H1 (cell line): ENCODE results near the gene ULK2. TPM values are rescaled to one million over a fixed set of nuclear protein-coding genes. Genes with fewer than 3 reads are reported as not detected.

ENCODE experiments used
- CTCF ChIA-PET: fragments of 300-600 bp; sonication (Branson Sonifier 250); formaldehyde crosslinking; loops from one replicate; lab custom pipeline; 2021; ENCODE audit not compliant: partially characterized antibody; lab: Charles Lee
- POLR2A ChIA-PET: fragments of 300-600 bp; sonication (Branson Sonifier 250); formaldehyde crosslinking; loops from one replicate; lab custom pipeline; 2021; ENCODE audit warnings: inconsistent platforms; ENCODE audit not compliant: partially characterized antibody; lab: Charles Lee
- DNase-seq, 2 experiments: peaks; one replicate each; pipeline versions ENCODE4 v3.0.0 to v3.0.0-alpha.2; 2010 to 2022; ENCODE audit warnings: low spot score in 2 of 2, low read depth in 1 of 2, mixed read lengths in 1 of 2
- FAIRE-seq: peaks from 2 replicates; lab custom pipeline; 2011; peaks lifted over from hg19 to GRCh38; lab: Jason Lieb, UNC
- H2AFZ ChIP-seq: 2 replicates; pipeline ENCODE4 v1.8.1; 2012; ENCODE audit warnings: low read length, inconsistent platforms
- H2AK5ac ChIP-seq: 2 replicates; pipeline ENCODE4 v1.6.1; 2013; ENCODE audit warnings: low read depth, low read length
- H2BK120ac ChIP-seq: replicated peaks from 2 replicates; pipeline ENCODE3; 2013; ENCODE audit warnings: low read depth, low read length, inconsistent platforms
- H2BK12ac ChIP-seq: 2 replicates; pipeline ENCODE4 v1.6.1; 2013; ENCODE audit warnings: low read depth, low read length
- H2BK15ac ChIP-seq: 2 replicates; pipeline ENCODE4 v1.6.1; 2013; ENCODE audit warnings: low read length
- H2BK20ac ChIP-seq: 2 replicates; pipeline ENCODE4 v1.6.1; 2013; ENCODE audit warnings: low read length
- H2BK5ac ChIP-seq: 2 replicates; pipeline ENCODE4 v1.6.1; 2013; ENCODE audit warnings: low read depth, low read length
- H3K14ac ChIP-seq: 2 replicates; pipeline ENCODE4 v1.6.1; 2013; ENCODE audit warnings: inconsistent platforms; ENCODE audit not compliant: insufficient read length
- H3K18ac ChIP-seq: 2 replicates; pipeline ENCODE4 v1.6.1; 2013; ENCODE audit warnings: low read length; ENCODE audit errors: extremely low read depth
- H3K23ac ChIP-seq: 2 replicates; pipeline ENCODE4 v1.6.1; 2013; ENCODE audit warnings: inconsistent platforms; ENCODE audit not compliant: insufficient read length
- H3K23me2 ChIP-seq: 2 replicates; pipeline ENCODE4 v1.6.1; 2013; ENCODE audit warnings: low read depth, low read length
- H3K27ac ChIP-seq: 2 replicates; pipeline ENCODE4 v1.6.1; 2011; ENCODE audit warnings: low read depth, low read length, inconsistent platforms
- H3K27me3 ChIP-seq, 4 experiments: replicated peaks in 1 of 4; 1 replicate in 1 of 4; 2 replicates in 3 of 4; pipeline versions ENCODE4 v1.6.1 to v1.8.1; 2011 to 2013; ENCODE audit warnings: low read length in 3 of 4, mild to moderate bottlenecking in 3 of 4, inconsistent platforms in 2 of 4, mixed read lengths in 2 of 4, moderate library complexity in 1 of 4; ENCODE audit not compliant: control insufficient read depth in 3 of 4, insufficient read depth in 3 of 4; ENCODE audit errors: extremely low read depth in 1 of 4
- H3K36me3 ChIP-seq, 4 experiments: 2 replicates each; pipeline versions ENCODE4 v1.6.1 to v1.8.1; 2011 to 2013; ENCODE audit warnings: mild to moderate bottlenecking in 4 of 4, low read length in 3 of 4, moderate library complexity in 2 of 4, control low read depth in 1 of 4, inconsistent platforms in 1 of 4; ENCODE audit not compliant: insufficient read depth in 4 of 4, control insufficient read depth in 2 of 4
- H3K4ac ChIP-seq: replicated peaks from 2 replicates; pipeline ENCODE3; 2013; ENCODE audit warnings: low read length, low read depth, mixed read lengths, inconsistent platforms; ENCODE audit not compliant: insufficient read length
- H3K4me1 ChIP-seq, 4 experiments: replicated peaks in 1 of 4; 1 replicate in 1 of 4; 2 replicates in 3 of 4; pipeline versions ENCODE4 v1.6.1 to v1.8.1; 2011 to 2013; ENCODE audit warnings: low read length in 3 of 4, inconsistent platforms in 2 of 4, mixed read lengths in 1 of 4; ENCODE audit not compliant: insufficient read depth in 4 of 4, control insufficient read depth in 3 of 4
- H3K4me2 ChIP-seq, 2 experiments: 2 replicates each; pipeline versions ENCODE4 v1.6.1 to v1.8.1; 2011 to 2013; ENCODE audit warnings: low read depth in 2 of 2, low read length in 2 of 2, control low read depth in 1 of 2, inconsistent platforms in 1 of 2, mild to moderate bottlenecking in 1 of 2; ENCODE audit not compliant: insufficient read depth in 1 of 2
- H3K4me3 ChIP-seq, 4 experiments: fragments of 200-600, 300-600 bp in 1 of 4; sonication (generic), shearing (Covaris generic), sonication (Bioruptor Twin) in 1 of 4; 2 replicates each; pipeline versions ENCODE4 v1.5.1 to v1.8.1; 2011 to 2016; ENCODE audit warnings: low read length in 4 of 4, low read depth in 3 of 4, control low read depth in 2 of 4, inconsistent platforms in 2 of 4, mild to moderate bottlenecking in 2 of 4, mixed read lengths in 1 of 4, moderate library complexity in 1 of 4; ENCODE audit not compliant: insufficient read depth in 2 of 4; ENCODE audit errors: extremely low read depth in 1 of 4
- H3K56ac ChIP-seq: replicated peaks from 2 replicates; pipeline ENCODE3; 2013; ENCODE audit warnings: low read depth, mild to moderate bottlenecking, mixed read lengths, low read length, inconsistent platforms; ENCODE audit not compliant: insufficient read length
- H3K79me1 ChIP-seq: 2 replicates; pipeline ENCODE4 v1.6.1; 2013; ENCODE audit warnings: low read depth, low read length, control low read depth
- H3K79me2 ChIP-seq, 2 experiments: 2 replicates each; pipeline versions ENCODE4 v1.6.1 to v1.8.1; 2012 to 2013; ENCODE audit warnings: low read length in 2 of 2, mild to moderate bottlenecking in 2 of 2, inconsistent platforms in 1 of 2; ENCODE audit not compliant: insufficient read depth in 2 of 2, control insufficient read depth in 1 of 2
- H3K9ac ChIP-seq, 4 experiments: replicated peaks in 1 of 4; 1 replicate in 1 of 4; 2 replicates in 3 of 4; pipeline versions ENCODE4 v1.6.1 to v1.8.1; 2011 to 2013; ENCODE audit warnings: low read depth in 3 of 4, low read length in 3 of 4, control low read depth in 2 of 4, mild to moderate bottlenecking in 2 of 4, moderate library complexity in 2 of 4, inconsistent platforms in 1 of 4; ENCODE audit errors: extremely low read depth in 1 of 4
- H3K9me3 ChIP-seq, 2 experiments: 2 replicates each; pipeline versions ENCODE4 v1.6.1 to v1.8.1; 2012 to 2013; ENCODE audit warnings: mild to moderate bottlenecking in 2 of 2, moderate library complexity in 2 of 2, control low read depth in 1 of 2, inconsistent platforms in 1 of 2, low read depth in 1 of 2, low read length in 1 of 2, mixed read lengths in 1 of 2; ENCODE audit not compliant: insufficient read depth in 2 of 2
- H4K20me1 ChIP-seq, 2 experiments: replicated peaks in 1 of 2; 2 replicates each; pipeline versions ENCODE3 to v1.8.1; 2011 to 2013; ENCODE audit warnings: inconsistent platforms in 2 of 2, low read length in 2 of 2, mild to moderate bottlenecking in 1 of 2; ENCODE audit not compliant: insufficient read depth in 2 of 2, control insufficient read depth in 1 of 2
- H4K5ac ChIP-seq: 2 replicates; pipeline ENCODE4 v1.6.1; 2013; ENCODE audit warnings: low read length, low read depth, mixed read lengths, inconsistent platforms; ENCODE audit not compliant: insufficient read length
- H4K8ac ChIP-seq: 2 replicates; pipeline ENCODE4 v1.8.0; 2013; ENCODE audit warnings: mild to moderate bottlenecking, moderate library complexity, low read length, inconsistent platforms; ENCODE audit not compliant: insufficient read depth; ENCODE audit errors: extremely low read depth
- H4K91ac ChIP-seq: replicated peaks from 2 replicates; pipeline ENCODE3; 2013; ENCODE audit warnings: low read length, mixed read lengths, inconsistent platforms; ENCODE audit not compliant: insufficient read length
- CREB1 ChIP-seq: IDR thresholded peaks from 2 replicates; pipeline ENCODE4 v1.6.1; 2012; ENCODE audit warnings: inconsistent platforms
- GABPA ChIP-seq: IDR thresholded peaks from 2 replicates; pipeline ENCODE4 v1.6.1; 2011; ENCODE audit warnings: mild to moderate bottlenecking, low read length, moderate library complexity, borderline replicate concordance; ENCODE audit not compliant: insufficient read depth
- KDM5A ChIP-seq: fragments of 200-600 bp; IDR thresholded peaks from 2 replicates; pipeline ENCODE4 v1.7.1; 2012; ENCODE audit warnings: mild to moderate bottlenecking, low read length, inconsistent platforms, mixed read lengths
- MAFK ChIP-seq: IDR thresholded peaks from 2 replicates; pipeline ENCODE4 v1.6.1; 2012; ENCODE audit warnings: low read depth, mild to moderate bottlenecking, improper control_type of control experiment, low read length
- RAD21 ChIP-seq, 2 experiments: IDR thresholded peaks in 1 of 2; conservative IDR thresholded peaks in 1 of 2; 2 replicates each; pipeline ENCODE4 v1.6.1; 2011; ENCODE audit warnings: low read depth in 2 of 2, low read length in 2 of 2, improper control_type of control experiment in 1 of 2, inconsistent platforms in 1 of 2, mild to moderate bottlenecking in 1 of 2, moderate library complexity in 1 of 2
- RBBP5 ChIP-seq: IDR thresholded peaks from 2 replicates; pipeline ENCODE4 v1.7.1; 2012; ENCODE audit warnings: low read depth, mild to moderate bottlenecking, inconsistent platforms, low read length, moderate library complexity, borderline replicate concordance
- RFX5 ChIP-seq: IDR thresholded peaks from 2 replicates; pipeline ENCODE4 v1.6.1; 2011; ENCODE audit warnings: low read depth, low read length, improper control_type of control experiment, borderline replicate concordance
- SRF ChIP-seq: IDR thresholded peaks from 2 replicates; pipeline ENCODE4 v1.6.1; 2011; ENCODE audit warnings: mild to moderate bottlenecking, low read depth, low read length, moderate library complexity
- SUZ12 ChIP-seq: fragments of 200-600 bp; sonication (generic); IDR thresholded peaks from 2 replicates; pipeline ENCODE4 v1.6.1; 2012; ENCODE audit warnings: mild to moderate bottlenecking, inconsistent platforms, low read length, moderate library complexity, mixed read lengths
- WGBS, 2 experiments: shearing (Covaris generic) in 1 of 2; methylation state at CpG; one replicate each; pipeline versions ENCODE4 v1.1.6 to v1.1.7; 2013 to 2015; ENCODE audit warnings: low lambda C conversion rate in 2 of 2, mixed read lengths in 2 of 2, inconsistent platforms in 1 of 2, low coverage in 1 of 2, missing lambda C conversion rate in 1 of 2; ENCODE audit not compliant: insufficient replicate concordance in 2 of 2, insufficient coverage in 1 of 2, insufficient read length in 1 of 2; ENCODE audit errors: extremely low coverage in 1 of 2, missing lambda C conversion rate in 1 of 2; 5-methylcytosine and 5-hydroxymethylcytosine counted together
- polyA plus RNA-seq, 7 experiments: library from polyadenylated mRNA; depleted of rRNA in 3 of 7; stranded (reverse) in 5 of 7; unstranded in 2 of 7; fragments of >200 nt in 5 of 7; fragments of 200-250 nt in 2 of 7; gene quantifications; 1 replicate in 5 of 7; 2 replicates in 1 of 7; 4 replicates in 1 of 7; pipeline versions ENCODE4 v1.2.1 to v1.2.3, GENCODE V29; 2011 to 2013; ENCODE audit warnings: missing spikeins in 2 of 7, mixed read lengths in 2 of 7
- total RNA-seq: library from RNA; stranded (reverse); fragmentation: NEBNext Ultra II Directional; extraction: Animal tissue kit (Norgen Biotek cat#: 25700); gene quantifications from 2 replicates; pipeline ENCODE4 v1.2.1, GENCODE V29; 2021
- TF ChIP-seq, protein P1 (sequence below): IDR thresholded peaks from 2 replicates; pipeline ENCODE4 v1.6.1; 2012; ENCODE audit warnings: inconsistent platforms

Gene ULK2
- total and polyA plus RNA-seq, 2 of the 8 experiments (the other 6 are each of a cell fraction or from before 2014, with no cell fraction given) = 5.3 to 9.8 TPM

DNA sequence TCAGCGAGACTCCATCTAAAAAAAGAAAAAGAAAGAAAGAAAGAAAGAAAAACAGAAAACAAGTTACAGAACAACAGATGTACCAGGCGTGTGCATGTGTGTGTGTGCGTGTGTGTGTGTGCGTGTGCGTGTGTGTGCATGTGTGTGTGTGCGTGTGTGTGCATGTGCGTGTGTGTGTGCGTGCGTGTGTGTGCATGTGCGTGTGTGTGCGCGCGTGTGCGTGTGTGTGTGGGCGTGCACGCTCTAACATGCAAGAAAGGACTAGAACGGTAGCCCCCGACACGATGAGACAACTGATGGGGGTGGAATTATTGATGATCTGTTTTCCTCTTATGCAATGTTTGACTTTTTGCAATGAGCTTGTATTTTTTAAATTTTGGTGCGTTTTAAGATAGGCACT is 121.2 kb downstream of the ULK2 start:
- POLR2A ChIA-PET = no interaction called here
- Histone ChIP-seq H2BK12ac (no peak overlapping the region), H3K9me3 (no peaks in the 10 kb centered on the region), H3K79me2 (no peaks in the 10 kb centered on the region), H3K23ac (no peak overlapping the region), H4K5ac (no peak overlapping the region), H3K23me2 (peaks cover 4% of the 10 kb centered on the region; the same call in 1 of the 2 replicates), H4K20me1 (no peaks in the 10 kb centered on the region), H3K27me3 (peaks cover 0 to 6% (median 1%) of the 10 kb centered on the region in 4 experiments; a peak in 4 of 7 replicates), H4K91ac (no peak overlapping the region), H3K4me1 (peaks cover 0 to 9% (median 5%) of the 10 kb centered on the region in 4 experiments; a peak in 5 of 7 replicates), H3K56ac (no peak overlapping the region), H3K14ac (no peak overlapping the region), H2BK20ac (no peak overlapping the region), H2AK5ac (no peak overlapping the region), H3K4me3 (no peak overlapping the region), H3K18ac (no peak overlapping the region), H4K8ac (no peak overlapping the region), H3K27ac (no peak overlapping the region), H3K4ac (no peak overlapping the region), H3K9ac (no peak overlapping the region), H2BK120ac (no peak overlapping the region), H3K79me1 (no peaks in the 10 kb centered on the region), H2AFZ (no peak overlapping the region), H3K4me2 (no peak overlapping the region), H2BK5ac (no peak overlapping the region), H3K36me3 (no peaks in the 10 kb centered on the region), H2BK15ac (no peak overlapping the region)
- DNase-seq (no peak), FAIRE-seq (no peak)
- TF ChIP-seq, protein P1, sequence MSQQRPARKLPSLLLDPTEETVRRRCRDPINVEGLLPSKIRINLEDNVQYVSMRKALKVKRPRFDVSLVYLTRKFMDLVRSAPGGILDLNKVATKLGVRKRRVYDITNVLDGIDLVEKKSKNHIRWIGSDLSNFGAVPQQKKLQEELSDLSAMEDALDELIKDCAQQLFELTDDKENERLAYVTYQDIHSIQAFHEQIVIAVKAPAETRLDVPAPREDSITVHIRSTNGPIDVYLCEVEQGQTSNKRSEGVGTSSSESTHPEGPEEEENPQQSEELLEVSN = no peak
- TF ChIP-seq SUZ12 = no peak
- TF ChIP-seq KDM5A = no peak
- TF ChIP-seq SRF = no peak
- no peak for TF ChIP-seq RAD21 (IDR thresholded peaks at IDR 0.05 in 1 of 2, conservative IDR thresholded peaks at IDR 0.05 in 1 of 2; ENCODE audit: low read depth in 2 of 2, low read length in 2 of 2)
- TF ChIP-seq MAFK = no peak
- no peak for TF ChIP-seq GABPA
- TF ChIP-seq RFX5 = no peak
- no peak for TF ChIP-seq RBBP5
- TF ChIP-seq CREB1 = no peak
- 90% methylated on average over 20 of the region's 20 CpGs; no CpG with 5 or more reads in 1 of the 2 experiments for WGBS, 2 experiments
- CTCF ChIA-PET = interaction anchor here (1.7 to 5.4 kb wide), 5 partner anchors 14 to 43 kb away, joined by 4 to 44 read pairs (median 8); no protein-coding TSS in a partner anchor
